ENCODE measurements around the gene GDPD1. TPM values are rescaled to one million over a fixed set of nuclear protein-coding genes. Genes with fewer than 3 reads are reported as not detected.

Gene GDPD1
- total RNA-seq, 1 donor from 2014 or later = 9.1 TPM

DNA sequence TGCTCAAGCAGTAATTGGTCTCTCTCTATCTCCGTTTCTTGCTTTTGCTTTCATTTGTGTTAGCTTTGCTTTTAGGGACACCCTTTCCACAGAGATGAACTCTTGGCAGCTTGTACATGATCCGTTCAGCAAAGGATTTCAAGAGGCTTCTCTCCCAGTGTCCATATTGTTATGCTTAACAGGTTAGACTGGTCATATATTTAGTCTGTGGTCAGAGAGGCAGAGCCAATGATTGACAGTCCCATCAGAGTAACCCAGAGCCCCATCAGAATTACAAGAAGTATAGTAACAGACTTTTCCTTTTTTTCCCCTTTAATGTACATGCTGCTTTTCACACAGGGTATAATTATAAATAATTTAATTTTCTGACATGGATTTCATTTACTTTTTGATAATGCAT lies 34.4 kb downstream of the GDPD1 start:
- no peaks in the 10 kb centered on the region for H3K4me1 Mint-ChIP-seq
- DNase-seq (ENCODE audit: low spot score in 2 of 2, unreplicated experiment in 2 of 2) = no peak
- peaks cover 6% of the 10 kb centered on the region for H3K36me3 Mint-ChIP-seq
- no peak overlapping the region for H3K4me3 Mint-ChIP-seq
- no peaks in the 10 kb centered on the region for H3K27me3 Mint-ChIP-seq (ENCODE audit: low read depth)
- no peaks in the 10 kb centered on the region for H3K9me3 Mint-ChIP-seq
- H3K27ac Mint-ChIP-seq = no peak overlapping the region
- TF ChIP-seq, protein P1, sequence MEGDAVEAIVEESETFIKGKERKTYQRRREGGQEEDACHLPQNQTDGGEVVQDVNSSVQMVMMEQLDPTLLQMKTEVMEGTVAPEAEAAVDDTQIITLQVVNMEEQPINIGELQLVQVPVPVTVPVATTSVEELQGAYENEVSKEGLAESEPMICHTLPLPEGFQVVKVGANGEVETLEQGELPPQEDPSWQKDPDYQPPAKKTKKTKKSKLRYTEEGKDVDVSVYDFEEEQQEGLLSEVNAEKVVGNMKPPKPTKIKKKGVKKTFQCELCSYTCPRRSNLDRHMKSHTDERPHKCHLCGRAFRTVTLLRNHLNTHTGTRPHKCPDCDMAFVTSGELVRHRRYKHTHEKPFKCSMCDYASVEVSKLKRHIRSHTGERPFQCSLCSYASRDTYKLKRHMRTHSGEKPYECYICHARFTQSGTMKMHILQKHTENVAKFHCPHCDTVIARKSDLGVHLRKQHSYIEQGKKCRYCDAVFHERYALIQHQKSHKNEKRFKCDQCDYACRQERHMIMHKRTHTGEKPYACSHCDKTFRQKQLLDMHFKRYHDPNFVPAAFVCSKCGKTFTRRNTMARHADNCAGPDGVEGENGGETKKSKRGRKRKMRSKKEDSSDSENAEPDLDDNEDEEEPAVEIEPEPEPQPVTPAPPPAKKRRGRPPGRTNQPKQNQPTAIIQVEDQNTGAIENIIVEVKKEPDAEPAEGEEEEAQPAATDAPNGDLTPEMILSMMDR (IDR thresholded peaks at IDR 0.05; ENCODE audit: unreplicated experiment) = no peak

DNA sequence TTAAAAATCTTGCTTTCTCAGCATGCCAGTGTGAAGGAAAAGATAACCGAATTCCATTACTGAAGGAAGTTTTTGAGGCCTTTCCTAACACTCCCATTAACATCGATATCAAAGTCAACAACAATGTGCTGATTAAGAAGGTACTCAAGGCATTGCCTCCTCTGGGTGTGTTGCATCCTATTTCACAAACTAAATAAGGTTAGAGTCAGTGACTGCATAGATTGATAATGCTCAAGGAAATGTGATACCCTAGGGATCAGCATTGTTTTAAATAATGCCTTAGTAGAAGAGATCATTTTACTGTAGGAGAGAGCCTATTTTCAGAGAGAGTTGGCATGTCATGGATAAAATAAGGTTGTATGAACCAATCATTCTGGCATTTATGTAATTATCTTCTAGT lies 36.8 kb downstream of the GDPD1 start:
- Mint-ChIP-seq H3K4me1 (no peaks in the 10 kb centered on the region), H3K9me3 (no peaks in the 10 kb centered on the region), H3K36me3 (peaks cover 7% of the 10 kb centered on the region)

DNA sequence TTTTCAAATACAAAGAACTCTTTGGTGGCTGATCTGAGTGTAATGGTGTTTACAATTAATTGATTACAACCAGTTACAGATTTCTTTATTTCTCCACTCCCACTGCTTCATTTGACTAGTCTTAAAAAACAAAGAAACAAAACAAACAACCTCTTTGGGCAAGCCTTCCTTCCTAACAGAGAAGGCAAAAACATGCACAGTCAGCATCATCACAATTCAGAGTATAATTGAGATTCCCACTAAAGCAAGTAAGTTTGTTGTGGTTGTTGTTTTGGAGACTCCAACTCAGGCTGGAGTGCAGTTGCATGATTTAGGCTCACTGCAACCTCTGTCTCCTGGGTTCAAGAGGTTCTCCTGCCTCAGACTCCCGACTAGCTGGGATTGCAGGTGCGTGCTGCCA lies 40.4 kb downstream of the GDPD1 start:
- Mint-ChIP-seq H3K36me3 (peaks cover 8% of the 10 kb centered on the region), H3K9me3 (no peaks in the 10 kb centered on the region), H3K4me1 (no peaks in the 10 kb centered on the region), H3K4me3 (no peak overlapping the region), H3K27me3 (ENCODE audit: low read depth) (no peaks in the 10 kb centered on the region), H3K27ac (no peak overlapping the region)
- TF ChIP-seq, protein P1 (IDR thresholded peaks at IDR 0.05; ENCODE audit: unreplicated experiment) = no peak
- DNase-seq (ENCODE audit: low spot score in 2 of 2, unreplicated experiment in 2 of 2) = no peak

More for the DNA sequence above, 36.8 kb downstream of the GDPD1 start:
- no peak for DNase-seq (ENCODE audit: low spot score in 2 of 2, unreplicated experiment in 2 of 2)
- no peak overlapping the region for H3K4me3 Mint-ChIP-seq
- no peaks in the 10 kb centered on the region for H3K27me3 Mint-ChIP-seq (ENCODE audit: low read depth)
- TF ChIP-seq, protein P1 (IDR thresholded peaks at IDR 0.05; ENCODE audit: unreplicated experiment) = no peak
- H3K27ac Mint-ChIP-seq = no peak overlapping the region

DNA sequence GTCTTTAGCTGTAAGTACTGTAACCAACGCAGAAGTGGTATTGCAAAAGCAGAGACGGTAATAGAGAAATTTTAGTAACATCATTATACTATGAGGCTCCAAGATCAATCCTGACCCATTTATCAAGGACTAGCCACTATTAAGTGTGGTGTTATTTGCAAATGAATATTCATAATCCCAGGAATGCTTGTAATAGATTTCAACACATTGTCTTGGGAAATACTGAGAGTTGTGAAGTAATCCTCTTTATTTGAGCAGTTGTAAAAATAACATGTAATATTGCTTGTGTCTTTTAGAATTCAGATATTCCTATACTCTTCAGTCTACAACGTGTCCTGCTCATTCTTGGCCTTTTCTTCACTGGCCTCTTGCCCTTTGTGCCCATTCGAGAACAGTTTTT lies 46.4 kb downstream of the GDPD1 start:
- H3K4me1 Mint-ChIP-seq = no peaks in the 10 kb centered on the region
- TF ChIP-seq, protein P1 (IDR thresholded peaks at IDR 0.05; ENCODE audit: unreplicated experiment) = no peak
- no peak overlapping the region for H3K27ac Mint-ChIP-seq
- peaks cover 12% of the 10 kb centered on the region for H3K36me3 Mint-ChIP-seq
- no peak overlapping the region for H3K4me3 Mint-ChIP-seq
- no peaks in the 10 kb centered on the region for H3K9me3 Mint-ChIP-seq
- H3K27me3 Mint-ChIP-seq (ENCODE audit: low read depth) = no peaks in the 10 kb centered on the region
- no peak for DNase-seq (ENCODE audit: low spot score in 2 of 2, unreplicated experiment in 2 of 2)

DNA sequence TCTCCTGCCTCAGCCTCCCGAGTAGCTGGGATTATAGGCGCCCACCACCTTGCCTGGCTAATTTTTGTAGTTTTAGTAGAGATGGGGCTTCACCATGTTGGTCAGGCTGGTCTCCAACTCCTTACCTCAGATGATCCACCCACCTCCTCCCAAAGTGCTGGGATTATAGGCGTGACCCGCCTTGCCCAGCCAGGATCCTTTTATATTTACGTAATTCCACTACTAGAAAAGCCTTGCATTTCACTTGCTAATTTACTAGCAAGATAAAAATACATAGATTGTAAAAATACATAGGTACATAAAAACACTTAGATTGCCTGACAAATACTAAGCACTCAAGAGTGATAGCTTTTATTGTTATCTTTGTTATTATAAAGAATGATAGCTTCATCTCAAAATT lies 47.5 kb downstream of the GDPD1 start:
- TF ChIP-seq, protein P1 (IDR thresholded peaks at IDR 0.05; ENCODE audit: unreplicated experiment) = no peak
- H3K27me3 Mint-ChIP-seq (ENCODE audit: low read depth) = no peaks in the 10 kb centered on the region
- H3K36me3 Mint-ChIP-seq = peaks cover 15% of the 10 kb centered on the region
- no peaks in the 10 kb centered on the region for H3K4me1 Mint-ChIP-seq
- no peak overlapping the region for H3K4me3 Mint-ChIP-seq
- no peak overlapping the region for H3K27ac Mint-ChIP-seq
- DNase-seq (ENCODE audit: low spot score in 2 of 2, unreplicated experiment in 2 of 2) = no peak
- H3K9me3 Mint-ChIP-seq = no peaks in the 10 kb centered on the region

DNA sequence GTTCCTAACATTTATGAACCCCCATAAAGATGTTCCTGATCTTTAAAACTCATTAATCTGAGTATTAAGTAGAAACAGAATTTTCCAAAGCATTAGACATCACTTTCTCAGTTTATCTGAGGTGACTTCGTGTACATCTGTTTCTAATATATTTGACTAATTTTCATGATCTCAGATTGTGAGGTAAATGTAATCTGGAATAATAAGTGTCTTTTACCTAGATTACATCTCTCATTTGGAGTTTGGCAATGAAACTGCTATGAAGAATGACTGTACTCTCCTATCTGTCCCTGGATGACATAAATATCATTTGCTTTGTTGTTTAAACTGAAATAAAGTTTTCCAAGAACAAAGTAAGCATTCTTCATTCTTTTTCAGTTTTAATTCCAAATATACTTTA lies 55.3 kb downstream of the GDPD1 start:
- Mint-ChIP-seq H3K4me3 (no peak overlapping the region), H3K27me3 (ENCODE audit: low read depth) (no peaks in the 10 kb centered on the region), H3K4me1 (no peaks in the 10 kb centered on the region), H3K9me3 (no peaks in the 10 kb centered on the region), H3K27ac (no peak overlapping the region), H3K36me3 (peaks cover 13% of the 10 kb centered on the region)
- DNase-seq (ENCODE audit: low spot score in 2 of 2, unreplicated experiment in 2 of 2) = no peak
- TF ChIP-seq, protein P1 (IDR thresholded peaks at IDR 0.05; ENCODE audit: unreplicated experiment) = no peak

Measured in mesothelial cell of epicardium (in vitro differentiated cells).